GM18873 (cell line): ENCODE results near the gene STT3A.
"Not testable (repeated sequence)": the region's sequence is repeated elsewhere in the genome, so short reads cannot be mapped to it uniquely, and the experiment has no call there.

Experiments used
- ATAC-seq: cut with Tn5 transposase; IDR thresholded peaks from one replicate; pipeline ENCODE4 v1.9.1; 2021; ENCODE audit warnings: mild to moderate bottlenecking, moderate library complexity, moderate number of reproducible peaks; ENCODE audit not compliant: unreplicated experiment, low FRiP score

The STT3A gene

DNA sequence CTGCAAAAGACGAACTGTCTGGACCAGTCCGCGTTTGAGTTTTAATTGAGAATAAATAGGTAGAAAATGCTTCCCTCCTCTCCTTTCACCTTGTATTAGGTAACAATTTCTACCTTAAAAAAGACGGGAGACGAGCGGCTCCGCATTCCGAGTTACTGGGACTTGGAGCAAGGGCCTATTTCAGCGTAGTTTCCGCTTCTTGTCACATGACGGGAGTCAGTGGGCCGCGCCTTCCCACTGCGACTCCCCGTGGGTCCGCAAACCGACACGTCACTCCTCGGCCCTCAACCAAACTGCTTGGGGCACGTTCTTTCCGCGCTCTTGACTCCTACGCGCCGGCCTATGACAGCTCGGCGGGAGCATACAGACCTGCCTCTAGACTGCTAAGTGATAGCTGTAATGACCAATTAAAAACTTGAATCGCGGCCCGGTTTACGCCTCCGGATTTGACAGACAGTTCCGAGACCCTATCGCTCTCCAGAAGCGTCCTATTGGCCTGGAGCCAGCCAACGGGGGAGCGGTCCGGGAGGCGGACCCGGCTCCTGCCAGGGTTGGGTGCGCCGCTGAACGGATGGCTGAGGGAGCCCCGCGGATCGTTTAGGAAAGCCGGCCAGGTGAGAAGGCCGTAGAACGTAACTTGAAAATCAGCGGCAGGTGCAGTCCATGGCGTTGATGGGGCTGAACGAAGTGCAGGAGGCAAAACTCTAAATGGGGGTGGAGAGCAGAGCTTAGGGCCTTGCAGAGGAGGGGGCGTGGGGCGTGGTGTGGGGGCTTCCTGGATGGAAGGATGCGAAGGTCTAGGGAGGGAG, at the start of gene STT3A:
Gene STT3A (plus strand): TSS at position 548 of the 809 bp plus-strand sequence. CDS start 3,064 bp downstream, outside the sequence.
- peak; percentile 99 for ATAC-seq

DNA sequence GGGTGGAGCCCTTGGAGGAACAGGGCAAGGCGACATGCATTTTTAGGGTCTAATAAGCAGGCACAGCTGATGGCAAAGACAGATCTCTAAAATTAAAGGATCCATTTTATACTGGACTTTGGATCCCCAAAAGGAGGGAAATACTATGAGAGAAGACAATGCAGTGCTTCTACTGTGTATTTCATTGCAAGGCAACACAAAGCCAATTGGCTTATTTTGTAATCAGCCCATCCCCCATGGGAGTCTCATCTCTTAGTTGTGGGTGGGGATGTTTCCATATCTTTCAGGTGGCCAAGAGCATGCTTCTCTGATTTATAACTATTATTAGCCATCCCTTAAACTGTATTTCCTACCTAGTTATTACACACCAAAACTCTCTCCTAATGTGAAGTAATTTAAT, 41.9 kb upstream of the STT3A start:
- no peak for ATAC-seq

DNA sequence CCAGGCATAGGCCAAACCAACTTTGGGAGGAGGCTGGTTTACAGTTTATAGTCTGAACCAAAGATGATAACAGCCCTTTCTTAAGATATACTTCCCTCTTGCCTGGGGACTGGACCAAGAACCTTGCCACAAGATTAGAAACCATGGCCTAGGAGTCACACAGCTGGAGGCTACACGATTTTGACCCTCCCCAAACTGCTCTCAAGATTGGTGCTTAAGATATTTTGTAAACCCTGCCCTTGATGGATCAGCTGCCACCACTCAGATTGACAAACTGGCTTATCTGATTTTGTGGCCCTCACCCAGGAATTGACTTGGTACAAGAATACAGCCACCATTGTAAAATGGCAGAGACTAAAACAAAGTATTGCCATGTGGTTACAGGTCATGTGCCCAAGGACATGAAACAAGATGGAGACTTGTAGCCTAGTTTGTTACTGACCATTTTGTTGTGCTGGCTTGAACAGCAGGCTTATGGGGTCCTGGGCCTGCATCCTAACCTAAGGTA, 40.8 kb upstream of the STT3A start:
- ATAC-seq, result no peak

DNA sequence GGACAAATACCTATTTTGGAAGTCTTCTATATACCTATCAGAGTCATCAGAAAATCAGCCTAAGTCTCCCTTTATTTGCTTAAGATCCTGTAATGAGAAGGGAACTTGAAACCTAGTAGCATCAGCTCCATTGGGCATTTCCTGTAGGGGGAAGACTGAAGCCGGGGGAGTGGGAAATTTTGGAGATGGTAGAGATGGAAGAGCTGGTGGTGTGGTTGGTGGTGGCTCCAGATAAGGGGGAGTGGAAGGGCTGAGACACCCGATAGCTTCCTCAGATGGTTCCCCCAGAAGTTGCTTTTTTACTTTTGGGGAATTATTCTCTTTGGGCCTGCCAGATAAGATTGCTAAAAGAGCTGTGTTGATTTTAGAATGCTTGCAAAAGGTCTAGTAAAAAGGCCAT, 39.7 kb upstream of the STT3A start:
- no peak for ATAC-seq

DNA sequence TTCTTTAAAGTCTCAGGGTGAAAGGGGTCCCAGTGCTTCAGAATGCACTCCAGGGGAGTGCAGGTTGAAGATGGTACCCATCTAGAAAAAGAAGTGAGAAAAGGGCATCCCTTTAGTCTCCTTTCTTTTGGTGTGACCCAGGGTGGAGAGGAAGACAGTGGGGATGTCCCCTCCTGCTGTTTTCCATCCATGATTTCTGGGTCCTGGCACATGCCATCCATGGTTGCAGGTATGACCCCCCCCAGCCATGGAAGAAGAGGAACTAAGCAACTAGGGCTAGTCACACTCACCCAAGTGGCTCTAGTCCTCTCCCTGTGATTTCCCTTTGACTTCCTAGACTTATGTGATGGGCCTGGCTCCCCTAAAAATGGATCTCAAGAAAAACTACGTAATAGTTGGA, 39.3 kb upstream of the STT3A start:
- ATAC-seq, result no peak

DNA sequence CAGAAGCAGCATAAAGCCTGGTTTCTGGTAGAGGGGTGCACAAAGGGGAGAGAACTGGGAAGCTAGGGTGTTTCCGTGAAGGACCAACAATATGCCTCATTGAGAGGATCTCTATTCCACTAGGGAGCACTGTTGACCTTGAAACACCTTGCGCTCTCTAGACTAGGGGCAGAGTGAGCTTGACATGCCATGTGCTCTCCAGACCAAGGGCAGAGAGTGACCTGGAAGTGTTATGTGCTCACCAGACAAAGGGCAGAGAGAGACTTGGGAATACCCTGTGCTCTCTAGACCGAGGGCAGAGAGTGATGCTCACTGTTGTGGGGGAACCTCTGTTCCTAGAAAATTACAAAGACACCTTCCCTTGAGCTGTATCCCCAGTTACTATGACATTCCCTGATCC, 38.6 kb upstream of the STT3A start:
- no peak for ATAC-seq

DNA sequence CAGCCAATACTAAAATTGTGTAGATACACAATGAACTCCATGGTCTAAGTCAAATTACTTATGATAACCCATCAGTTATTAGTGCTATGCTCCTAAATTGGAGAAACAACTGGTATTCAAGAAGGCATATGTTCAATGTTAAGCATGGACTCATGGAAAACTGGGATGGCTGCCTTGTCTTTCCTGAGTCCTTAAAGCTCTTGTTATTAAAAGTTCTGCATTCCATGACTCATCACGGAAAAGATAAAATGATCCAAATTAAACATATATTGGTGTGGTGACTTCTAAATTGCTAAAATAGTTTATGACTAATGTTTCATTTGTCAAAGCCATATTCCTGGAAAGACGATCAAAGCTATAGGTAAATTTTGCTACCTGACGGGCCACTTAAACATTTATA, 32.8 kb upstream of the STT3A start:
- no peak for ATAC-seq

DNA sequence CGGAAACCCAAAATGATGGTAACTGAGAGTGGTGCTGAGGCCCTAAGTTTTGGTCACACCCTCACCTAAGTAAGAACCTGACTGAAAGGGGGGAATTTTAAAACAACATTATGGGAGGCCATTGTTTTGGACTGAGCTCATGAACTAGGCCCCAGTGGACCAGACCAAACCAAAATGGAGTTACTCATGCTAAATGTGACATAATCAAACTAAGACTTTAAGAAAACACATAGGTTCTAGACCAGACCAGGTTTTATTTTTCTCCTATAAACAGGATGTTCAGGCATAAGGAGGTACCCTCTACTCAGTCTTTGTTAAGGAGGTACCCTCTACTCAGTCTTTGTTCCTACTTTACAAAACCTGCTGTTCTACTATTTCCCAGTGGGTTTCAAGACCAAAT, 30.7 kb upstream of the STT3A start:
- ATAC-seq, result no peak

DNA sequence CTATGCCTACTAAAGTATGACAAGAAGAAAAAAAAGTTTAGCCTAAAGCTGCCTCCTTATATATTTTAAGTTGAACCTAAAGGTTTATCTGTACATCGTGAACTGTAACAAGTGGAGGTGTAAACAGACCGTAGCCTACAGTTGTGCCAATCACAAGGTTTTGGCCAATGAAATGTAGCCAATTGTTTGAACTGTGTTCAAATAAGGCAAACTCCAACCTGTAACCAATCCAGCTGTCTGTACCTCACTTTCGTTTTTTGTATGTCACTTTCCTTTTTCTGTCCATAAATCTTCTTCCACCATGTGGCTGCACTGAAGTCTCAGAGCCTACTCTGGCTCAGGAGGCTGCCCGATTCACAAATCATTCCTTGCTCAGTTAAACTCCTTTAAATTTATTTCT, 30.2 kb upstream of the STT3A start:
- no peak for ATAC-seq

DNA sequence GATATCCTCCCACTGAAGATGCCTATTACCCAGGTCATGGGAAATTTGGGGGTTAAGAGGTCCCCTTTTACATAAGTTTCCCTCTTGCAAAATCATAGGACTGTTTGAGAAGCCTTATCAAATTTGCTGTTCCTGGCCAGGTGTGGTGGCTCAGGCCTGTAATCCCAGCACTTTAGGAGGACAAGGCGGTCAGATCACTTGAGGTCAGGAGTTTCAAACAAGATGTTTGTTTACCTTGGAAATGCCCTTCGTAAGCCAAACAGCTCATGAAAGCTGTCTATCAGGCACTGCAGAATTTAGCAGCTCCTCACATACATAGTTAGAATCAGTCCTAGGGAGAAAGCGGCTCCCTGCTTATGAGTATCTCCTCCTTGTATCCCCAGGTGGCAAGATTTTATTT, 28.3 kb upstream of the STT3A start:
- no peak for ATAC-seq

DNA sequence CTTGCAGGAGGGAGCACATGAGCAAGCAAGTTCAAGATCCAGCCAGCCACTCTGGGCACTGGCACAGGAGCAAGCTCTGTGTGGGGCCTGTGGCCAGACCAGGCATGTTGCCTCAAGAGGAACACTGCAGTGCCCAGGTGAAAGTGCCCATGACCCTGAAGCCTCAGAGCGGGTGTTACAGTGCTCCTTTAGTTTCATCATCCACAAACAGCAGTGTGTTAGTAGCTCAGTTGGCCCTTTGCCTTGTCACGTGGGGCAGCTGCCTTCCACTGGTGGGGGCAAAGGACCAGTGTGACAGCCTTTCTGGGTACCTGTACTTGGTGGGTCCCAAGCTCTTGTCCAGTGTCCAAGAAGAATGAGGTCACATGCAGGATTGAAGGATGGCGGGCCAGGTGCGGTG, 26.4 kb upstream of the STT3A start:
- no peak for ATAC-seq

DNA sequence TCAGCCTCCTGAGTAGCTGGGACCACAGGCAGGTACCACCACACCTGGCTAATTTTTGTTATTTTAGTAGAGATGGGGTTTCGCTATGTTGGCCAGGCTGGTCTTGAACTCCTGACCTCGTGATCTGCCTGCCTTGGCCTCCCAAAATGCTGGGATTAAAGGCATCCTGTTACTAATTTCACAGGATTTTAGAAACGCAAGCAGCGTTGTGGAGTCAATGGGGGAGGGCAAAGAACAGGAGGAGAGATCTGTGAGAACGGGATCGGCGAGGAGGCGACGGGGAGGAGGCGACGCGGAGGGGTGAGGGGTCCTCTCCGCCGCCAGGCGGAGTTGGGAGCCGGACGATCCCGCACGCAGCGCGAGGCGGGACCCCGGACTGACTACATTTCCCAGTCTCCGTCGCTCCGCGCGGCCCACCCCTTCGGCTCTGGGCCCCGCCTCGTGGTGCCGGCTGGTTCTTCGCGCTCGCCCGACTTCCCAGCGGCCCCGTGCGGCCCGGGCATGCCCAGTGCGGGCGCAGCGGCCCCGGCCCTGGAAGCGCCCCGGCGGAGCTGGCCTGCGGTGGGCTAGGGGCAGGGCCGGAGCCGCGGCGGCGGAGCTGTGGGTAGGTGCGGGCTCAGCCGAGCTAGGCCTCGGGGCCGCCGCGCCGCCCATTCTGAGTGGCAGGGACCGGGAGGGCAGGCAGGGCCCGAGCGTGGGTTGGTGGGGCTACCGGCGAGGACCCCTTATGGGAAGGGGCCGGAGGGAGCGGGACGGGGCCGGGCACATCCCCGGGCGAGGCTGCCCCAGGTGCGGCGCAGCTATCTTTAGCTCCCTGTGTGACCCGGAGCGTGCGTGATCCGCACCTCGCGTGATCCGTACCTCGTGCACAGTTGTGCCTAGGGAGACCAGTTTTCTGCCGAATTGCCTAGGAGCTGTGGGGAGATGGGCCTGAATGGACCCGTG, 23.4 kb upstream of the STT3A start, which contains the start of gene EI24:
Gene EI24 (plus strand): TSS at position 508 of the 945 bp plus-strand sequence. CDS start 3,051 bp downstream, outside the sequence.
- ATAC-seq, result peak; percentile 93

DNA sequence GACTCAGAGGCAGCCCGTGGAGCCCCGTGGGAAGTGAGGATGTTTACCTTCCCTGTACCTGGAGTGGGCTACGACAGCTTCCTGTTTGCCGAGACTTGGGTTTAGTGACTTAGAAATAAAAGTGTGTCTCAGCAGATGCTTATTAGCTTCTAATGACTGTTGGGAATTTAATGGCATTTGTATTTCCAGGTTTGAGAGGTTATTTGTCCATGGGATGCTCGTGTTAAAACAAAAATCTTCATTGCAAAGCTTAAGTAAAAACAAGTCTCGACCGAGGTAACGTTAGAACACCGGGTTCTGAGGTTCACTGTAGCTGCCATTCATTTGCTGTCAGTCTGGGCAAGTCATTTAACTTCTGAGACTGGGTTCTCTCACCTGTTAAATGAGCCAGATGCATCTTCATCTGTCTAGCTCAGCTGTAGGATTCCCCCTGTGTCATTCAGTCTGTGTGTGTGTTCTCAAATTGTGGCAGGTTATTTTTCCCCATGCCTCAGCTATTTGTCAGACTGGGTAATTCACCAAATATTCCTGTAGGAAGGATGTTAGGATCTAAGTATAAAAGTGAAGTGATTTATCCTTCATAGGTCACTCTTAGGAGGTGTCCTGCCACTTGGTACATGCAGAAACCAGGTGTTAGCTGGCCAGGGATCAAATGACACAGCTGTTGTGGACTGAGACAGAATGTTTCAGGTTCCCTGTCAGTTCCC, 22.6 kb upstream of the STT3A start:
- ATAC-seq, result no peak

DNA sequence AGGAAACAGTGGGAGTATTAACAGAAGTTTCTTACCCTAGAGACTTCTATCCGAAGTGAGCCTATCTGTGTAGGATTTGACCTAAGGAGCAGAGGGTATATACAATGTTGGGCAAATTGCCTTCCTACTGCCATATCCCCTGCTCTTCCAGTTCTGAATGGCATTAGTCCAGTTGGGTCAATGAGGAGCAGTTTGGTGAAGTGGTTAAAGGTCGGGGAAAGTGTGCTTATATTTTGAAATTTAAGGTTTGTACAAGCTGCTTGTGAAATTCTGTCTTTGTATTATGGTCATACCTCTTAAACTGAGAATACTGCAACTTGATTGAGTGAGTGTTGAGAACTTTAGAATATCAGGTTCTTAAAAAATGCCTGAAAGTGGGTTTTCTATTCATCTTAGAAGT, 21.7 kb upstream of the STT3A start:
- no peak for ATAC-seq

DNA sequence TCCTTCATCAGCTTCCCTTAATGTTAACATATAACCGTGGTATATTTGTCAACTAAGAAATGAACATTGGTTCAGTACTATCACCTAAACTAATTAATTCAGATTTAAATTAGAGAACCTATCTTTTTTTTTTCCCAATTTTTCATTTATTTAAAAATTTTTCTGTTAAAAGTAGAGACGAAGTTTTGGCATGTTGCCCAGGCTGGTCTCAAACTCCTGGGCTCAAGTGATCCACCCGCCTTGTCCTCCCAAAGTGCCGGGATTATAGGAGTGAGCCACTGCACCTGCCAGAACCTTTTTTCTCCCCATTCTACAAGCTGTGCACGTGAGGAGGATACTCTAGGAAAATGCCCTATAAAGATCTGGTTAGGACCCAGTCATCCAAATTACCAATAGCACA, 19.7 kb upstream of the STT3A start:
- no peak for ATAC-seq

DNA sequence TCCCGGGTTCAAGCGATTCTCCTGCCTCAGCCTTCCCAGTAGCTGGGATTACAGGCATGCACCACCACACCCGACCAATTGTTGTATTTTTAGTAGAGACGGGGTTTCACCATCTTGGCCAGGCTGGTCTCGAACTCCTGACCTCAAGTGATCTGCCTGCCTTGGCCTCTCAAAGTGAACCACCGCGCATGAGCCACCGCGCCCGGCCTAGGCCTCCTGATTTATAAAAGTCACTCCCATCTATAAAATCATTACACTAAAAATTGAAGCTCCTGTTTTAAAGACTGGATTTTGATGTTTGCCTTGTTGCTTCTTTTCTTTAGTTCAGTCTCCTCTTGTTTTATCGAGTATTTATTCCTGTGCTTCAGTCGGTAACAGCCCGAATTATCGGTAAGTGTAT, 15.5 kb upstream of the STT3A start:
- not testable (repeated sequence) for ATAC-seq

DNA sequence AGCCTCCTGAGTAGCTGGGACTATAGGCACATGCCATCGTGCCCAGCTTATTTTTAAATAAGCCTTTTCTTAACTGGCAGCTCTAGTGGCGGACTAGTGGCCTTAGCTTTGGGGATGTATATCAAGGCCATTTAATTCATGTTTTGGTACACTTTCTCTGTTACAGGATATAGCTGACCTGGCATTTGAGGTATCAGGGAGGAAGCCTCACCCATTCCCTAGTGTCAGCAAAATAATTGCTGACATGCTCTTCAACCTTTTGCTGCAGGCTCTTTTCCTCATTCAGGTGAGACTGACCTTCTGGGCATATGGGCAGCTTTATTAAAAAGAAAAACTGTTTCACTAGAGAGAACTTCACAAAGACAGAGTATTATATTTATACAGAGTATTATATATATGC, 13.9 kb upstream of the STT3A start:
- ATAC-seq, result no peak

DNA sequence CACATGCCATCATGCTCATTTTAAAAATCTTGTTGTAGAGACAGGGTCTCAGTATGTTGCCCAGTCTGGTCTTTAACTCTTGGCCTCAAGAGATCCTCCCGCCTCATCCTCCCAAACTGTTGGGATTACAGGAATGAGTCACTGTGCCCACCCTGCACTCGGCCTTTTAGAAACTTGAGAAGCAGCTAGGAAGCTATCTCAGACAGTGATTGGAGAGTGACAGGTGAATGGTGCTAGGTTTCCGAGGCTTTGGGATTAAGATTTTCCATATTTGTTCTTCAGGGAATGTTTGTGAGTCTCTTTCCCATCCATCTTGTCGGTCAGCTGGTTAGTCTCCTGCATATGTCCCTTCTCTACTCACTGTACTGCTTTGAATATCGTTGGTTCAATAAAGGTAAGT, 12.8 kb upstream of the STT3A start:
- ATAC-seq, result no peak

DNA sequence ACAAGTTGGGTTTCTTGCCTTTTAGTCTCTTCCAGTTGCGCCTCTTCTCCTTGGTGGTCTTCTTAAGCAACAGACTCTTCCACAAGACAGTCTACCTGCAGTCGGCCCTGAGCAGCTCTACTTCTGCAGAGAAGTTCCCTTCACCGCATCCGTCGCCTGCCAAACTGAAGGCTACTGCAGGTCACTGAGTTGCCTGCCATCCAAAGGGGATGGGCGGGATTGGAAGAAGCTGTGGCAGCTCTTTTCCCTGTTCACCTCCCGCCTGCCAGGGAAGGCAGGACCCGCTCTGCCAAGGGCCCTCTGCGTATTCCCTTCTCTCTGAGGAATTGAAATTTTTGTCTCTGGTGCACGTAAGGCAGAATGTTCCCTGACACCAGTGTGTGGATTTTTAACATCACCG, 9.2 kb upstream of the STT3A start:
- ATAC-seq, result no peak

DNA sequence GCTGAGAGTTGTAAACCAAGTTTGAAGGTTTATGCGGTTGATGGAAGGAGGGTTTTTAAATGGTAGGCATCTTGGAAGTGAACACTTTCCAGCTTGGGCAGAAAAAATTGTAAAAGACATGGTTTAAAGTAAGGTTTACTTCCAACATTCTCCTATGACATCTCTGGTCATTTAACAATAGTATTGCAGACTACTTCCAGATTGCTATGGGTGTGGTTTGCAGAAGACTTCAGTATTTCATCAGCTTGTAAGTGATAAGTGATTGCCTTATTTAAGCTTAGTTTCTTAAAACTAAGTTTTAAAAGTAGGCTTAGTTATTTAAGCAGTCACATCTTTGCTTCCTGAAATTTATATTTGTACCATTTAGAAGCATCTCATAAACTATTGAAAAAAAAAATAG, 7.2 kb upstream of the STT3A start:
- ATAC-seq, result no peak

DNA sequence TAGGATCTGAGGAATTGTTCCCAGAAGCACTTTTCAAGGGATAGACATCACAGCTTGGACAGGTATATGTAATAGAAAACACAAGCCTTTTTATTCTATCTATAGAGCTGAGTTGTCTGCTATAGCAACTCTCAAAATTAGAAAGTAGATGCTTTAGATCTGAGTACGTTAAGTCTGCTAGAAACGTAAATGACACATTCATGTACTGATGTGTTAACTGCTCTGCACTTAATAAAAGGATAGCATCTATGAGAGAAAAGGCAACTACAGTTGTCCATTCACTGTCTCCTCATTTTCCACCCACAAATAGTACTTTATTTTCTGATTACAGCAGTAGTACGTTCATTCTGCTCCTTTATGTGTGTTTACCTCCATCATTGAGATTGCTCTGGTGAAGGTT, 6.0 kb upstream of the STT3A start:
- ATAC-seq, result no peak
